Right renal cortex interstitium (tissue), 3 donors: ENCODE results near the gene RTP3. TPM values are rescaled to one million over a fixed set of nuclear protein-coding genes. Genes with fewer than 3 reads are reported as not detected.

Experiments used
- DNase-seq, 3 donors: peaks; one replicate each; pipeline ENCODE4 v3.0.0-alpha.2; 2013; ENCODE audit warnings: low read depth in 3 of 3, low spot score in 2 of 3
- polyA plus RNA-seq, 3 donors: library from polyadenylated mRNA; unstranded; fragments of 120-200 nt; gene quantifications; one replicate each; pipeline ENCODE4 v1.2.1, GENCODE V29; 2013; ENCODE audit not compliant: insufficient read length in 3 of 3

The RTP3 gene
- not detected for polyA plus RNA-seq

- no peak for DNase-seq
Observed at GRCh38 chr3:46497556-46498265, at the start of gene RTP3. Gene RTP3 (plus strand): TSS chr3:46497976. CDS start chr3:46498063, 87 bp downstream.

GRCh38 chr3:46448721-46449120 is 49.1 kb upstream of the RTP3 start:
- DNase-seq: no peak

GRCh38 chr3:46449755-46450552 is 47.8 kb upstream of the RTP3 start:
- no peak for DNase-seq

- no peak for DNase-seq
Observed at GRCh38 chr3:46453526-46454208, 44.1 kb upstream of the RTP3 start.

- no peak for DNase-seq
Observed at GRCh38 chr3:46454209-46454595, 43.6 kb upstream of the RTP3 start.

GRCh38 chr3:46454606-46455005 is 43.2 kb upstream of the RTP3 start:
- no peak for DNase-seq

- no peak for DNase-seq
Observed at GRCh38 chr3:46455231-46456115, 42.3 kb upstream of the RTP3 start.

GRCh38 chr3:46456118-46456517 is 41.7 kb upstream of the RTP3 start:
- DNase-seq: no peak

GRCh38 chr3:46460051-46460450 is 37.7 kb upstream of the RTP3 start:
- DNase-seq: no peak

GRCh38 chr3:46462111-46462510 is 35.7 kb upstream of the RTP3 start:
- no peak for DNase-seq

GRCh38 chr3:46462511-46462910 is 35.3 kb upstream of the RTP3 start:
- DNase-seq: no peak

GRCh38 chr3:46463120-46463867 is 34.5 kb upstream of the RTP3 start:
- DNase-seq: no peak

GRCh38 chr3:46463868-46464241 is 33.9 kb upstream of the RTP3 start:
- no peak for DNase-seq

GRCh38 chr3:46464326-46465195 is 33.2 kb upstream of the RTP3 start, which contains the start of gene LTF:
Gene LTF (minus strand): TSS chr3:46464905. CDS start chr3:46464867, 38 bp downstream.
- DNase-seq: no peak

- DNase-seq: no peak
Observed at GRCh38 chr3:46465196-46465520, 32.6 kb upstream of the RTP3 start.

- no peak for DNase-seq
Observed at GRCh38 chr3:46466273-46466672, 31.5 kb upstream of the RTP3 start.

- no peak for DNase-seq
Observed at GRCh38 chr3:46466871-46467403, 30.8 kb upstream of the RTP3 start.

GRCh38 chr3:46467562-46467961 is 30.2 kb upstream of the RTP3 start:
- no peak for DNase-seq
